ENCODE measurements around the gene TUBB4B.
"Not testable (repeated sequence)": the region's sequence is repeated elsewhere in the genome, so short reads cannot be mapped to it uniquely, and the experiment has no call there.

The TUBB4B gene

DNA sequence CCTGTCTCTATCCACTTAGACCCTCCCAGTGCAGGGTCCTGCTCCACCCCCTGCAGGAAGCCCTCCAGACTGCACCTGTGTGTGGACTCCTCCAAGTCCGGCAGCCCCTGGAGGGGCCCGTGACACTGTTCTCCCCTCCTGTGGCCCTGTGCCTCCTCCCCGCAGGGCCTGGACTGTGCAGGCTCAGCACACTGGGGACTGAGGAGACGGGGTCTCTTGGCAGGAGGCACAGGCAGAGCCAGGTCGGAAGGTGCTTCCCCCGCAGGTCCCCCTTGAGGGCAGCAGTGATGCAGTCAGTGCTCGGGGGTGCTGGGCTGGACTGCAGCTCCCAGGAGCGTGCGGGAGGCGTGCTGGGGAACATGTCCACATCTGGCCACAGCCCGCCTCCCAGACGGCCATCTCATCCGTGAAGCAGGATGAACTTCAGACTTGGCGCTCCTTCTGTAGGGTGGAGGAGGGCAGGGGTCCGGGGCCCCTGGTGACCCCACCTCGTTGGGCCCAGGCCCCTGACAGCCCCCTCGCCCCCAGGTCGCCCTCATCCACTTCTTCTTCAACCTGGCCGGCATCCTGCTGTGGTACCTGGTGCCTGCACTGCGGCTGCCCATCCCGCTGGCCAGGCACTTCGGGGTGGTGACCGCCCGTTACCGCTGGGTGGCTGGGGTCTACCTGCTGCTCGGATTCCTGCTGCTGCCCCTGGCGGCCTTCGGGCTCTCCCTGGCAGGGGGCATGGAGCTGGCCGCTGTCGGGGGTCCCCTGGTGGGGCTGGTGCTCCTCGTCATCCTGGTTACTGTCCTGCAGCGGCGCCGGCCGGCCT lies 5.5 kb upstream of the TUBB4B start:
- in situ Hi-C loops (cut with MboI; ENCODE audit: low sequenced_read_pairs): no loop called here

DNA sequence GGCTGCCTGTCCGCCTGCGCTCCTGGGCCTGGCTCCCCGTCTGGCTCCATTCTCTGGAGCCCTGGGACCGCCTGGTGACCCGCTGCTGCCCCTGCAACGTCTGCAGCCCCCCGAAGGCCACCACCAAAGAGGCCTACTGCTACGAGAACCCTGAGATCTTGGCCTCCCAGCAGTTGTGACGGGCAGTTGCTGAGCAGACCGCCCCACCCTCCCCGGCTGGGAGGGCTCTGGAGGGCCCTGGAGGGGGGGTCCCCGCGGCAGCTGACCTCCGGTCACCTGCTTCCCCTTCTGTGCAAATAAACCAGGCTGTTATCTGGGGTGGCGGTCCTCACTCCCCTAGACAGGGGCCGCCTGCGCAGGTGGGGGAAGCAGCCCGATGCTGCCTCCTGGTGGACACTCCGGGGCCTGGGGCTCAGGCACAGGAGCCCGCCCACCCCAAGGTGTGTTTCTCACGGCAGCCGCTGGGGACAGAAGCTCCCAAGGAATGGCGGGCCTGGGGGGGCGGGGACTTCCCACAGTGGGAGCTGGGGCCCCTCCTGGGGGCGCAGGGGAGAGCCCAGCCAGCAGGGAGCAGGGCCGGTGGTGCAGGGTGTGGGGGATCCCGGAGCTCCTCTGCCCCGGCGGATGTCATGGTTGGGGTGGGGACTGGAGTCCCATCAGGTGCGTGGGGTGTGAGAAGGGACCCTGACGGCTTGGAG lies 4.7 kb upstream of the TUBB4B start:
- in situ Hi-C loops (cut with MboI; ENCODE audit: low sequenced_read_pairs): no loop called here

DNA sequence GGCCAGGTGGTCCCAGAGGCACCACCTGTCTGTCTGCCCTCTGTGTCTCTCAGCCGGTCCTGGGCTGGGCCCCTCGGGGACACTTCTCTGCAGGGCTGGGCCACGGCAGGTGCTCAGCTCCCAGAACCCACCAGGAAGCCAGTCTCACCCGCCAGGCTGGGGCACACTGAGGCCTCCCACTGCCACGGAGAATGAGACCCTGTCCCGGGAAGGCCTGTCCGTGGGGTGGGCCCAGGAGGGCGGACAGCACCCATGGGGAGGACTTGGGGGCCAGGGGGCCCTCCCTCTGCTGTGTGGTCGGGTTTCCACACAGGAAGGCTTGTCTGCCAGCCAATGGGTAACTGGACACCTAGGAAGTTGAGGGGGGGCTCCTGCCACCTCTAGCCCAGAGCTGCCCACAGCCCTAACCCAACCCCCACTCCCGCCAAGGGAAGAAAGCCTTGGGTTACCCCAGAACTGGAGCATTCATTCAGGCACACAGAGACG lies 4.1 kb upstream of the TUBB4B start:
- in situ Hi-C loops (cut with MboI; ENCODE audit: low sequenced_read_pairs): no loop called here

DNA sequence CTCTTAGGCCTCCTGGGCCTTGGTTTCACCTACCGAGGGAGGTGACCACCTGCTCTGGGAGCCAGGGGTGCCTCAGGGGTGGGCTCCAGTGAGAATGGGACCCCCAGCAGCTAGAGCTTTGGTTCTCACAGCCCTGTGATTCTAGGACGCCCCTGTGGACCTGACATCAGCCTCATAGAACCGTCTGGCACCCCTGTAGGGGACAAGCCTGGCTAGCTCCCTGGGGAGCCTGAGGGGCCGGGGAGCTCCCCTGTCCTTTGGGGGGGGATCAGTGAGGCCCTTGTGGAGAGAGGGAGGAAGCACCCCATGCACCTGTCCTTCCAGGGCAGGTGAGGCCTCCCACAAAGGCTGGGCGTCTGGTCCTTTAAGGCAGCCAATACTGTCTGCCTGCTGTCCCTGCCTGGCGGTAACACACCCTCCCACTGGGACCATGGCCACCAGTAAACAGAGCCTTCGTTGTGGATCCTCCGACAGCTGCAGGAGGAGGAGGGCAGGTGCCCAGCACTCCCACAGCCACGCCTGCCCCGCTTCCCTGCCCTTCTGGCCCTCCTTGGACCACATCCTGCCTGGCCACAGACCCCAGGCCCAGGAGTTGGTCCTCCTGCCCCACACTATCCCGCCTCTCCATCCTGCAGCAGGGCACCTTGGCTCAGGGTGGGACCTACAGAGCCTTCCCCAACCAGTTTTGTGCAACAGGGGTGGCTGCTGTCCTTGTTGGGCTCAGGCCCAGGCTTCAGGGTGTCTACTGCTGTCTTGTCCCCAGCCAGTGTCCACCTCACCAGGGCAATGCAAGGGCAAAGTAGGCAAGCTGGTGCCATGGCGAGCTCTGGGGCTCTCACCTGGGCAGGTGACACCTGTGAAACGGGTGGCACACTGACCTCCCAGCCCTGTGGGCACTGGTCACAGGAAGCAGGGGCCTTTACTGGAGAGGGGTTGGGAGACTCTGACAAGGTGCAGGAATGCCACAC lies 3.0 kb upstream of the TUBB4B start:
- in situ Hi-C loops (cut with MboI; ENCODE audit: low sequenced_read_pairs): no loop called here

DNA sequence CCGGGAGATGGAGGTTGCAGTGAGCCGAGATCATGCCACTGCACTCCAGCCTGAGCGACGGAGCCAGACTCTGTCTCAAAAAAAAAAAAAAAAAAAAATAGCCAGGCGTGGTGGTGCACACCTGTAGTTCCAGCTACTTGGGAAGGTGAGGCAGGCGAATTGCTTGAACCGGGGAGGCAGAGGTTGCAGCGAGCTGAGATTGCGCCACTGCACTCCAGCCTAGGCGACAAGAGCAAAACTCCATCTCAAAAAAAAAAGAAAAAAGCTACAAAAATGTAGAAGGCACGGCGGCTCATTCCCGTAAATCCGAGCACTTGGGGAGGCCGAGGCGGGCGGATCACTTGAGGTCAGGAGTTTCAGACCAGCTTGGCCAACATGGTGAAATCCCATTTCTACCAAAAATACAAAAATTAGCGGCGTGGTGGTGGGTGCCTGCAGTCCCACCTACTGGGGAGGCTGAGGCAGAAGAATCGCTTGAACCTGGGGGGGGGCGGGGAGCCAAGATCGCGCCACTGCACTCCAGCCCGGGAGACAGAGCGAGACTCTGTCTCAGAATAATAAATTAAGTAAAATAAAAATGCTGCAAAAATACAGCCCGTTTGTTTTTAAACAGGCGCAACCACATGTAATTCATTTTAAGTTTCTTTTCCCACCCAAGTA lies 1.4 kb upstream of the TUBB4B start:
- in situ Hi-C loops (cut with MboI; ENCODE audit: low sequenced_read_pairs): not testable (repeated sequence)

DNA sequence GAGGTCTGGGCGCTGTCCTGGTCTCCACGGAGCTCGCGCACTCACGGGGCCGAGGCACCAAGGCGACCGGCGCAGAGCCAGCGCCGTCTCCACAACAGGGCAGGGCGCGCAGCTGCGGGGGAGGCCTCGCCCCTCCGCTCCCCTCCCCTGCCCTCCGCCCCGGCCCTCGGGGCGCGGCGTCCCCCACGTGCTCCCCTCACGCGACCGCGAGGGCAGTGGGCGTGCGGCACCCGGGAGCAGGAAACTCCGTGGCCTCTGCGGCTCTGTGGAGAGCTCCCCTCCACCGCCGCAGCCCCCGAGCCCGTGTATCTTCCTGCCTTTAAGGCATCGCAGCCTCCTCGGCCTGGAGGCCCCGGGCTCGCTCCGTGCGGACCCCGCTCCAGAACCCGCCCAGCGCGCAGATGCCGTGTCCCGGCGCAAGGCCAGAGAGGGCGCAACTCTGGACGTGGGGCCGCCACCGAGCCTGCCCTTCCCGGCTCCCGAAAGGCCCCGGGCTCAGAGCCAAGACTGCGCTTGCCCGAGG lies 708 bp upstream of the TUBB4B start:
- in situ Hi-C loops (cut with MboI; ENCODE audit: low sequenced_read_pairs): no loop called here

DNA sequence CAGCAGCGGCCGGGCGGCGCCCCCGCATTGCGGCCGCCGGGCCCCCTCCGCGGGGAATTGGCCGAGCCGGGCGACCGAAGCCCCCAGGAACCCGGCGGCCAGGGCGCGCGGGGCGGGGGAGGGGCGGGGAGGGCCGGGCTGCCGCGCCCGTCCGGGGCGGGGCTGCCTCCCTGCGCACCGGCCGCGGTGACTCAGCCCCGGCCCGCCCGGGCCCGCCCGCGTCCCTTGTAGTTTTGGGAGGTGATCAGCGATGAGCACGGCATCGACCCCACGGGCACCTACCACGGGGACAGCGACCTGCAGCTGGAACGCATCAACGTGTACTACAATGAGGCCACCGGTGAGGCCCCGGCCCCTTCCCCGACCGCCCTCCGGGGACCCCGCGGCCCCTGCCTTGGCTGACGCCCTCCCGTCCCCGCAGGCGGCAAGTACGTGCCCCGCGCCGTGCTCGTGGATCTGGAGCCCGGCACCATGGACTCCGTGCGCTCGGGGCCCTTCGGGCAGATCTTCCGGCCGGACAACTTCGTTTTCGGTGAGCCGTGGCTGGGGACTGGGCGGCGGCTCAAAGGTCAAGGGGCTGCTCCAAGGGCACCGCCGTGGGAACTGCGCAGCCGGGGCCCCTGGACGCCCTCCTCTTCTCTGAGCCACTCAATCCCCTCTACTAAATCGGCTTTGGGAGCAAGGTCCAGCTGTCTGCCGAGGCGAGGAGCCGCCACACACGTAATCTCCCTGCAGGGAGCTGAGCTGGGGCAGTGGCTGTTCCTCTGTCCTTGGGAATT lies 592 bp downstream of the TUBB4B start:
- in situ Hi-C loops (cut with MboI; ENCODE audit: low sequenced_read_pairs): no loop called here

DNA sequence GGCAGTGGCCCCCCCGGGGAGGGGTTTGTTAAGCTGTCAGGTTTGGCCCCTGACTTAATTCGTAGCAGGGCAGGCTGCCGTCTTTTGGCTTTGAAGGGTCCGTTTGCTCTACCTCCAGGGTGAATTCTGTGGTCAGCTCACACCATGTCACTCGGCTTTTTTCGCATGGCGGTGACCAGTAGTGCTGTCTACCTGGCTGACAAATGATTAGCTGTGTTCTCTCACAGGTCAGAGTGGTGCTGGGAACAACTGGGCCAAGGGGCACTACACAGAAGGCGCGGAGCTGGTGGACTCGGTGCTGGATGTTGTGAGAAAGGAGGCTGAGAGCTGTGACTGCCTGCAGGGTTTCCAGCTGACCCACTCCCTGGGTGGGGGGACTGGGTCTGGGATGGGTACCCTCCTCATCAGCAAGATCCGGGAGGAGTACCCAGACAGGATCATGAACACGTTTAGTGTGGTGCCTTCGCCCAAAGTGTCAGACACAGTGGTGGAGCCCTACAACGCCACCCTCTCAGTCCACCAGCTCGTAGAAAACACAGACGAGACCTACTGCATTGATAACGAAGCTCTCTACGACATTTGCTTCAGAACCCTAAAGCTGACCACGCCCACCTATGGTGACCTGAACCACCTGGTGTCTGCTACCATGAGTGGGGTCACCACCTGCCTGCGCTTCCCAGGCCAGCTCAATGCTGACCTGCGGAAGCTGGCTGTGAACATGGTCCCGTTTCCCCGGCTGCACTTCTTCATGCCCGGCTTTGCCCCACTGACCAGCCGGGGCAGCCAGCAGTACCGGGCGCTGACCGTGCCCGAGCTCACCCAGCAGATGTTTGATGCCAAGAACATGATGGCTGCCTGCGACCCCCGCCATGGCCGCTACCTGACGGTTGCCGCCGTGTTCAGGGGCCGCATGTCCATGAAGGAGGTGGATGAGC lies 1.4 kb downstream of the TUBB4B start:
- in situ Hi-C loops (cut with MboI; ENCODE audit: low sequenced_read_pairs): no loop called here

DNA sequence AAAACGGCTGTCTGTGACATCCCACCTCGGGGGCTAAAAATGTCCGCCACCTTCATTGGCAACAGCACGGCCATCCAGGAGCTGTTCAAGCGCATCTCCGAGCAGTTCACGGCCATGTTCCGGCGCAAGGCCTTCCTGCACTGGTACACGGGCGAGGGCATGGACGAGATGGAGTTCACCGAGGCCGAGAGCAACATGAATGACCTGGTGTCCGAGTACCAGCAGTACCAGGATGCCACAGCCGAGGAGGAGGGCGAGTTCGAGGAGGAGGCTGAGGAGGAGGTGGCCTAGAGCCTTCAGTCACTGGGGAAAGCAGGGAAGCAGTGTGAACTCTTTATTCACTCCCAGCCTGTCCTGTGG lies 2.2 kb downstream of the TUBB4B start:
- in situ Hi-C loops (cut with MboI; ENCODE audit: low sequenced_read_pairs): not testable (repeated sequence)

DNA sequence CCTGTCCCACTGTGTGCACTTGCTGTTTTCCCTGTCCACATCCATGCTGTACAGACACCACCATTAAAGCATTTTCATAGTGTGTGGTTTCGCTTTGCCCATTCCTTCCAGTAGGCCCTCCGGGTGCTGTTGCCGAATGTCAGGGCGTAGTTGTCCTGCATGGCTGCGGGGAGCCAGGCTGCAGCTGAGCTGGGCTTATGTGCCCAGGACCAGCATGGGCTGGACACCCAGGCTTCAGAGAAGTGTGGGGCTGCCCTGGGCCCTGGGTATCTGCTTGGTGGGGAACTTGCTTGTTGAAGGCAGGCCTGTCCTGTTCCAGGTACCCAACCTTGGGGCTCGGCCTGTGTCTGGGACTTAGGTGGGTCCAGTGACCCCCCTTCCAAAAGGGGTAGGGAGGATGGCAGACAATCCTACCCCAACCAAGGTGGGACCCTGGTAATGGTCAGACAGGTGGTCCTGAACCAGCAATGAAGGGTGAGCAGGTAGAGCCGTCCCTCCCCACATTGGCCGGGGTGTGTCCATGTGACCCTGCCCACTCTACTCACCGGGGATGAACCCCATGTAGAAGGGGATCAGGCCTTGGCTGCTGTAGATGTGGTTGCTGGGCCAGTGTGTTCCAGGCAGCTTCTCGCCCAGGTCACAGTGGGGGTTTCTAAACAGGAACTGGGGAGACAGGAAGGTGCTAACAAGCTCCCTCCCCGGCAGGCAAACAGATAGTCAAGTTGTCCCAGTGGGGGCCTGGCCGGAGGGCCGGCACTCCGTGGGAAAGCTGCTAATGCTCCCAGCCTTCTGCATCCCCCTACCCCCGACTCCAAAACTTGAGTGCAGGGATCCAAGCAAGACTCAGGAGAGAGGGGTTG lies 2.8 kb downstream of the TUBB4B start:
- in situ Hi-C loops (cut with MboI; ENCODE audit: low sequenced_read_pairs): no loop called here

DNA sequence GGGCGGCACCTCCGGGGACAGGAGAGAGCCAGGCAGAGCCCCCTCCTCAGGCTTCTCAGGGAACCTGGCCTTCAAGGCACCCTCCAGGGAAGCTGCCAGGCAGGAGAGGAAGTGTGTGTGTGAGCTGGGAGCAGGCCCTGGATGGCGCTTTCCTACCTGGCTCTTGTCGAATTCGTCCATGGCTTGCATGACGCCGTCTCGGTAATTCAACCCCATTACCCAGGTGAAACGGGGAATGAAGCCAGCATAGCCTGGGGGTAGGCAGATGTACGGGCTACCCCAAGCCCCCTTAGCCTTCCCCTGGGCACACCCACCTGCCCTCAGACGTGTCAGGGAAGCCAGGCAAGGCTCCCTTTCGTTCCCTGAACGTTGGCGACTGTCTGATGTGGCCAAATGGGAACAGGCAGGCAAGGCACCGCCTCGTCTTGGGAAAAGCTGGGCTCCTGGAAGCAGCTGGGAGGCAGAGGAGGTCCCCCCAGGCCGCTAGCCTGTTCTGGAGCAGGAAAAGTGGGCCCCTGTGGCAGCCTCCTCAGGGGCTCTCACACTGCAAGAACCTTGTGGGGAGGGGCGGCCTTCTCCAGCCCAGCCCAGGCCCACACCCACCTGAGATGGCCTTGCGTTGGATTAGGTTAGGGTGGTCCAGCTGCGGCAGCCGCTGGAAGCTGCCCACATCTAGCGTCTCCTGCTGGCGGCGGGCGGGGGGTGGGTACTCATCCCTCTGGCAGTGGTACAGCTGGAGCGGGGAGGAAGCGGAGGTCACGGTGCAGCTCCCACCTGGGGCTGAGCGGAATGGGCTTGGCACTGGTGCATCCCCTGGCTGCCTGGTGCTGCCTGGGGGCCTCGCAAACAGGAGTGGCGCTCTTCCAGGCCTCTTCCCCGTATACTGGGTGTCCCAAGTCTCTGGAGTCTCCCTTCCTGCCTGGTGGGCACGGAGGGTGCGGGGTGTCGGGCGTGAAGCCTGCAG lies 3.7 kb downstream of the TUBB4B start:
- in situ Hi-C loops (cut with MboI; ENCODE audit: low sequenced_read_pairs): no loop called here

DNA sequence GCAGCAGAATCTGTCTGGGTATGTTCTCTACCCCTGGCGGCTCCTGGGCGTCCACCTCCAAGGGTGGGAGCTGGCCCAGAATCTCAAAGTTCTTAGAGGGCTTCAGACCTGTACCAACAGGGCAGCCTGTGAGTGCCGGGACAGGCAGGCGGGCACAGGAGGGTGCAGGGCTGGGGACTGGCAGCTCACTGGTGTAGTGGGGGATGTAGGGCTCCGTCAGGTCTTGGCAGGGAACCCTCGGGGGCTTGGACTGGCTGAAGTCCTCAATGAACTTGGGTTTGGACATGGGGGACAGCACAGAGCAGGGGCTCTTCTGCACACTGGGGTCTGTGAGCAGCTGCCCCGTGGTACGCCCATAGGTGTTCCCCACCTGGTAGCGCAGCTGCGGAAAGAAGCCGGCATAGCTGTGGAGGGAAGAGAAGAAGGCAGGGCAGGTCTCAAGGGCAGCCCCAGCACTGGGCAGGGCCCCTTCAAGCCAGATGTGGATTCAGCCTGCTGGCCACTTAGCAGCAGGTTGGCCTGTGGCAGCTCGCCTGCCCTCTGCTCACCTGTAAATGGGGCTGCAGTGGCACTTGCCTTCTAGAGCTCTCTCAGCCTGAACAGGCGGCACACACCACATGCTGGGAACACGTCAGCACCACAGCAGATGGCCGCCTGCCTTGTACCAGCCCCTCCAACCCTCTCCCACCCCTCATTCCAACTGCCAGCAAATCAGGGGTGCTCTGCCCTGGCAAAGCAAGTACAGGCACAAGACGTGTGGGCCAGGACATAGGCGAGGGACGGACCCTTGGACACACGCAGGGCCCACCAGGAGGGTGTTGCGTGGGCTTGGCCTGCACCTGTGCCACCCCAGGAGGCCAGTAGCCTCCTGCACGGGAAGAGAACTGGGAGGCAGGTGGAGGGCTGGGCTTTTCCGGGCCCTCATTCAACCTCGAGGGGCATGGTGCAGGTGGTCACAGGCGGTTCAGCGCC lies 4.6 kb downstream of the TUBB4B start:
- in situ Hi-C loops (cut with MboI; ENCODE audit: low sequenced_read_pairs): no loop called here

DNA sequence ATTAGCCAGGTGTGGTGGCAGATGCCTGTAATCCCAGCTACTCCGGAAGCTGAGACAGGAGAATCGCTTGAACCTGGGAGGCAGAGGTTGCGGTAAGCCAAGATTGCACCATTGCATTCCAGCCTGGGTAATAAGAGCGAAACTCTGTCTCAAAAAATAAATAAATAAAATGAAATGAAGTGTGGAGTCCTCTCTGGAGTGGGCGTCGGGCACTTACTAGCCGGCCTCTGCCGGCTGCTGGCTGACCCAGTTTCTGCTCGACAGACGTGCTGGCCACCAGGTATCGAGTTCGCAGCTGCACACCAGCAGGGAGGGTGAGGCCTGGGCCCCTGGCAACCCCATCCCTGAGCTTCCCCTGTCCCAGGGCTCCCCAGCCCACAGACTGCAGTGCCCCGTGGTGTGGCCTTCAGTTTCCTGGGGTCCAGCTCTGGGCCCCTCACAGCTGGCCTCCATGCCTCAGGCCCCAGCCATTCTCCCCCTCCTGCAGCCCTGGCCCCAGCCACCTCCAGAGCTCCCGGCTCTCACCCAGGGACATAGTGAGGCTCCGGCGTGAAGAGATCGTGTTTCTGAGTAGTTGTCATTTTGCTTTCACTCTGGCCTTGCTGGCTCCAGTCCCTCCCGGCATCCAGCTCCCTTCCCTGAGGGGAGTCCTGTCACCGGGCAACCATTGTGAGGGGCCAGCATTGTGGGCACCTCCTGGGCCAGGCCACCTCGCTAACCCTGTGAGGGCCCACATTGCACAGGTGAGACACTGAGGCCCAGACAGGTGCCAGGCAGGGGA lies 6.2 kb downstream of the TUBB4B start:
- in situ Hi-C loops (cut with MboI; ENCODE audit: low sequenced_read_pairs): no loop called here

DNA sequence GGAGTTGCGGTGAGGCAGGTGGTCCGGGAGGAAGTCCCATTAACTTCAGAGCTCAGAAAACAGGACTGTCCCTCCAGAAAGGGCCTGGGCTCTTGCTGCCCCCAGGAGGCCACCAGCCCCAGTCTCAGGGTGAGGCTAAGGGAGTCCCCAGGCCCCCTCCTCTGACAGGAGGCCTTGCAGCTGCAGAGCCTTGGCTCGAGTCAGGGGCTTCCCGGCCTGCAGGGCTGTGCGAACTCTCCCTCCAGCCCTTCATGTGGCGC lies 6.8 kb downstream of the TUBB4B start:
- in situ Hi-C loops (cut with MboI; ENCODE audit: low sequenced_read_pairs): no loop called here

Data from hTERT RPE-1 (cell line).